GM19463 (cell line): ENCODE measurements around the gene FADS3.

Source experiments
- ATAC-seq: cut with Tn5 transposase; IDR thresholded peaks from one replicate; pipeline ENCODE4 v1.9.1; 2021; ENCODE audit warnings: mild to moderate bottlenecking, moderate library complexity; ENCODE audit not compliant: unreplicated experiment

Gene FADS3

GRCh38 chr11:61914471-61915171 lies 23.3 kb upstream of the FADS3 start:
- ATAC-seq = no peak

- ATAC-seq = no peak
Measured at GRCh38 chr11:61913699-61914395, 22.5 kb upstream of the FADS3 start.

- ATAC-seq = no peak
Measured at GRCh38 chr11:61912991-61913698, 21.8 kb upstream of the FADS3 start.

- ATAC-seq = no peak
Measured at GRCh38 chr11:61912530-61912898, 21.2 kb upstream of the FADS3 start.

- no peak for ATAC-seq
Measured at GRCh38 chr11:61911701-61912529, 20.6 kb upstream of the FADS3 start.

- ATAC-seq = no peak
Measured at GRCh38 chr11:61911128-61911700, 19.9 kb upstream of the FADS3 start.

GRCh38 chr11:61910187-61911127 lies 19.1 kb upstream of the FADS3 start:
- ATAC-seq = no peak

- ATAC-seq = no peak
Measured at GRCh38 chr11:61908730-61909316, 17.5 kb upstream of the FADS3 start.

GRCh38 chr11:61907871-61908729 lies 16.8 kb upstream of the FADS3 start:
- no peak for ATAC-seq

GRCh38 chr11:61907282-61907681 lies 15.9 kb upstream of the FADS3 start:
- no peak for ATAC-seq

- ATAC-seq = no peak
Measured at GRCh38 chr11:61906522-61906909, 15.2 kb upstream of the FADS3 start.

GRCh38 chr11:61905801-61906521 lies 14.6 kb upstream of the FADS3 start:
- ATAC-seq = no peak

- ATAC-seq = no peak
Measured at GRCh38 chr11:61905067-61905696, 13.8 kb upstream of the FADS3 start.

GRCh38 chr11:61904539-61905048 lies 13.2 kb upstream of the FADS3 start:
- ATAC-seq = no peak

GRCh38 chr11:61903845-61904244 lies 12.5 kb upstream of the FADS3 start:
- ATAC-seq = no peak

GRCh38 chr11:61902313-61902712 lies 11.0 kb upstream of the FADS3 start:
- no peak for ATAC-seq

- ATAC-seq = no peak
Measured at GRCh38 chr11:61901397-61901796, 10.1 kb upstream of the FADS3 start.
